Loucy (cell line): Measurements from ENCODE around the gene RAI14.

ENCODE experiments used
- CTCF ChIP-seq: fragments of 200-600 bp; sonication (generic); conservative IDR thresholded peaks from 2 replicates; pipeline ENCODE4 v1.5.1; 2014; ENCODE audit warnings: mild to moderate bottlenecking, antibody characterized with exemption, low read length
- EZH2phosphoT487 ChIP-seq: fragments of 200-600 bp; IDR thresholded peaks from 2 replicates; pipeline ENCODE4 v1.6.1; 2018; ENCODE audit warnings: antibody characterized with exemption, mild to moderate bottlenecking, moderate library complexity, borderline replicate concordance

- no peak for TF ChIP-seq CTCF
- no peak for TF ChIP-seq EZH2phosphoT487
Observed at GRCh38 chr5:34626036-34626435, 30.1 kb upstream of the RAI14 start.
